Peyer's patch (tissue), 4 donors: Measurements from ENCODE around the gene ADGRL4. TPM values are rescaled to one million over a fixed set of nuclear protein-coding genes. Genes with fewer than 3 reads are reported as not detected.

Experiments
- DNase-seq, 3 donors: peaks; one replicate each; pipeline ENCODE4 v3.0.0-alpha.2; 2017 to 2019
- H3K27ac ChIP-seq, 4 donors: fragments of 200-600 bp; sonication (generic); one replicate each; pipeline ENCODE4 v1.5.1; 2016 to 2019
- H3K27me3 ChIP-seq, 2 donors: fragments of 200-600 bp; sonication (generic); one replicate each; pipeline ENCODE4 v1.5.1; 2019
- H3K36me3 ChIP-seq, 3 donors: fragments of 200-600 bp; sonication (generic); one replicate each; pipeline ENCODE4 v1.5.1; 2016 to 2019
- H3K4me1 ChIP-seq, 4 donors: fragments of 200-600 bp; sonication (generic); one replicate each; pipeline ENCODE4 v1.5.1; 2016 to 2019
- H3K4me3 ChIP-seq, 4 donors: fragments of 200-600 bp; sonication (generic); 1 replicate in 3 of 4; 2 replicates in 1 of 4; pipeline ENCODE4 v1.5.1; 2016 to 2019; ENCODE audit warnings: mild to moderate bottlenecking in 1 of 4
- H3K9me3 ChIP-seq, 4 donors: fragments of 200-600 bp; sonication (generic); one replicate each; pipeline ENCODE4 v1.5.1; 2016 to 2019; ENCODE audit warnings: mild to moderate bottlenecking in 1 of 4
- POLR2A ChIP-seq, 2 donors: fragments of 450-650 bp; IDR thresholded peaks; one replicate each; pipeline ENCODE4 v1.5.1; 2017; ENCODE audit warnings: antibody characterized with exemption in 2 of 2, mild to moderate bottlenecking in 2 of 2, moderate library complexity in 2 of 2
- total RNA-seq, 4 donors: library from RNA; depleted of rRNA; stranded (reverse); fragments of >200 nt; gene quantifications; one replicate each; pipeline ENCODE4 v1.1.0, GENCODE V29; 2016
- TF ChIP-seq, protein P1 (sequence below), 6 experiments: fragments of 450-650 bp in 4 of 6; fragments of 200-600 bp in 2 of 6; sonication (generic) in 1 of 6; IDR thresholded peaks; one replicate each; pipeline ENCODE4 v1.5.1; 2017 to 2019; ENCODE audit warnings: antibody characterized with exemption in 6 of 6, mild to moderate bottlenecking in 3 of 6, moderate library complexity in 1 of 6

ADGRL4 gene
- total RNA-seq, 4 donors from 2014 or later: 3.1 to 6.6 (median 4.1) TPM

DNA sequence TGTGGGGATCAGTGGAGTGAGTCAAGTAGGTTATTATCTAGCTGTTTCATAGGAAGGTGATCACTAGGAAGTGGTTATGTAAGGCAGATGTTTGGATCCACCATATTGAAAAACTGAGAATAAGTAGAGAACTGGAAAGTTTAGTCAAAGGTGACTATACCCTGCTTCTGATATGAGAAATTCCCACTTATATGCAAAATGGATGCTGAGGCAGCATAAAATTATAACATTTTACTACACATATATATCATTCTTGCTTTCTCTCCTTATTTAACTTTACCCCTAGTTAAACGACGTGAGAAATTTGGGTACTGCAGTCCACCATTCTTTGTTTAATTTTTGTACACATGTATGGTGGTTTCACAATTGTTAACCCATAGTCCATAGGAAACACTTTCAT, 142.4 kb downstream of the ADGRL4 start:
- Histone ChIP-seq H3K27ac (no peak overlapping the region), H3K36me3 (no peaks in the 10 kb centered on the region), H3K27me3 (no peaks in the 10 kb centered on the region), H3K4me3 (no peak overlapping the region), H3K9me3 (no peaks in the 10 kb centered on the region), H3K4me1 (no peaks in the 10 kb centered on the region)
- DNase-seq: no peak
- TF ChIP-seq, protein P1, sequence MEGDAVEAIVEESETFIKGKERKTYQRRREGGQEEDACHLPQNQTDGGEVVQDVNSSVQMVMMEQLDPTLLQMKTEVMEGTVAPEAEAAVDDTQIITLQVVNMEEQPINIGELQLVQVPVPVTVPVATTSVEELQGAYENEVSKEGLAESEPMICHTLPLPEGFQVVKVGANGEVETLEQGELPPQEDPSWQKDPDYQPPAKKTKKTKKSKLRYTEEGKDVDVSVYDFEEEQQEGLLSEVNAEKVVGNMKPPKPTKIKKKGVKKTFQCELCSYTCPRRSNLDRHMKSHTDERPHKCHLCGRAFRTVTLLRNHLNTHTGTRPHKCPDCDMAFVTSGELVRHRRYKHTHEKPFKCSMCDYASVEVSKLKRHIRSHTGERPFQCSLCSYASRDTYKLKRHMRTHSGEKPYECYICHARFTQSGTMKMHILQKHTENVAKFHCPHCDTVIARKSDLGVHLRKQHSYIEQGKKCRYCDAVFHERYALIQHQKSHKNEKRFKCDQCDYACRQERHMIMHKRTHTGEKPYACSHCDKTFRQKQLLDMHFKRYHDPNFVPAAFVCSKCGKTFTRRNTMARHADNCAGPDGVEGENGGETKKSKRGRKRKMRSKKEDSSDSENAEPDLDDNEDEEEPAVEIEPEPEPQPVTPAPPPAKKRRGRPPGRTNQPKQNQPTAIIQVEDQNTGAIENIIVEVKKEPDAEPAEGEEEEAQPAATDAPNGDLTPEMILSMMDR (IDR thresholded peaks at IDR 0.05): no peak
- TF ChIP-seq POLR2A (IDR thresholded peaks at IDR 0.05): no peak

DNA sequence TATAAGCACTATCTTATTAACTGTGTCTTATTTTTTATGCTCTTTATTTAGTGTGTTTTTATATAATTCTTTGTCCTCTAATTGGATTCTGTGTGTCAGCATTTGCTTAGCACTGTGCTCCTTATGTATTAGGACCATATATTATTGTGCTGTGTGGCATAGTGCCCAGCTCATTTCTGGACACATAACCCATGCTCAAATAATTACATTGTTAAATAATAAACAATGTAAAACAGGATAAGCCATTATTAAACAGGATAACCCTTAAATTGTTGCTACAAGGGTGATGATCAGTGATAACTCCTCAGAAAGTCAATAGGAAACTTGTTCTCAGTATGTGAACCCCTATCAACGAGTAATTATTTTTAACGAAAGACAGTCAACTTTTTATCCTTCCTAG, 150.4 kb downstream of the ADGRL4 start:
- DNase-seq: no peak

DNA sequence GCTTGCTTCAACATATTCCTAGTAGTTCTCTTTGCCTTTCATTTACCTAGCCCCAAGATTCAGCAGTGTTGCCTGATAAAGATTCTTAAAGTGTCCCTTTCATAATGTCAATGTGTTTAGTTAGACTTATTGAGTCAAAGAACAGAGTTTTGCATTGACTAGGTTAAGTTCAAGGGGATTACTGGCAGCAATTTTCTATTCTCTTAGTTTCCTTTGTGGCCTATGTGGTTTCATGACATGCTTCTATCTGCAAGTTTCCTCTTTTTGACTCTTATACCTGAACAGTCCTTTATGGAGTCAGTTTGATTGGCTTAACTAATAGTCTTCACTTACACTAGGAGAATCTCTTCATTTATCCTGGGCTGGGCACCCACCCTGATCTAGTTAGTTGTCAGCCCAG, 151.3 kb downstream of the ADGRL4 start:
- H3K27ac ChIP-seq: no peak overlapping the region
- no peaks in the 10 kb centered on the region for H3K9me3 ChIP-seq
- H3K27me3 ChIP-seq: no peaks in the 10 kb centered on the region
- no peak for DNase-seq
- H3K36me3 ChIP-seq: no peaks in the 10 kb centered on the region
- H3K4me1 ChIP-seq: no peaks in the 10 kb centered on the region
- H3K4me3 ChIP-seq: no peak overlapping the region
- TF ChIP-seq POLR2A (IDR thresholded peaks at IDR 0.05): no peak
- TF ChIP-seq, protein P1 (IDR thresholded peaks at IDR 0.05): no peak

More for the DNA sequence above, 150.4 kb downstream of the ADGRL4 start:
- Histone ChIP-seq H3K4me1 (no peaks in the 10 kb centered on the region), H3K36me3 (no peaks in the 10 kb centered on the region), H3K27me3 (no peaks in the 10 kb centered on the region), H3K9me3 (no peaks in the 10 kb centered on the region), H3K4me3 (no peak overlapping the region), H3K27ac (no peak overlapping the region)
- TF ChIP-seq, protein P1 (IDR thresholded peaks at IDR 0.05): no peak
- no peak for TF ChIP-seq POLR2A (IDR thresholded peaks at IDR 0.05)

DNA sequence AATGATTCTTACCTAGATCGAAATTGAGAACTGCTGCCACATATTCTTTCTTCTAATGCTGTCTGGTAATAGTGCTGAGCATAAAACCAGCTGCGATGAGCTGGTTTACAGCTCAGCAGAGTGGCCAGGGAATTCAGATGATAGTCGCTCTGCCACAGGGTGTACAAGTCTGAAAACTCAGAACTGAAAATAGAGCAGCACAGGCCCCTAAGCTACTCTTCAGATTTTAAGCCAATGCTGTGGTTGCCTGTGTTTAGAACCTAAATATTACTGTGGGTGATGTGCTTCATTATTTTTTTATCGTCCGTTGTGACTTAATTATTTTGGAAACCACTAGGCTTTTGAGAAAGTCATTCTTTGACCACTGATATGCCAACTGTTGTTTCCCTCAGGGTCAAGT, 152.0 kb downstream of the ADGRL4 start:
- Histone ChIP-seq H3K4me3 (no peak overlapping the region), H3K9me3 (no peaks in the 10 kb centered on the region), H3K27ac (no peak overlapping the region), H3K36me3 (no peaks in the 10 kb centered on the region), H3K27me3 (no peaks in the 10 kb centered on the region), H3K4me1 (no peaks in the 10 kb centered on the region)
- no peak for TF ChIP-seq POLR2A (IDR thresholded peaks at IDR 0.05)
- TF ChIP-seq, protein P1 (IDR thresholded peaks at IDR 0.05): no peak
- no peak for DNase-seq

DNA sequence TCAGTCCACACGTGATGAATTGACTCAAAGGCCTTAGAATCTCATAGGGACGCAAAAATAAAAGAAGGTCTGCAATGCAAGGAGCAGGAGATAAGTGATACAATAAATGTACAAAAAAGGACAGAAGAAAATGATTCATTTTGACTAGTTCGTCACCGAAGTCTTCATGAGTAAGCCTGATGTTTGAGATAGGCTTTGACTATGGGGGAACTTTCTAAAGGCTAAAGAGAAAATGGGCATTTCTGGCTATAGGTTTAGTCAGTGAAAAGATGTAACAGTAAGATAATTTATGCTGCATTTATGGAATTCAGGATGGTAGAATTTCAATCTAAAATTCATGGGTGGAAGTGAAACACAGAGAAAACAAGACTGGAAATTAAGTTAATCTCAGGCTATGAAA, 163.0 kb downstream of the ADGRL4 start:
- H3K36me3 ChIP-seq: no peaks in the 10 kb centered on the region
- TF ChIP-seq POLR2A (IDR thresholded peaks at IDR 0.05): no peak
- TF ChIP-seq, protein P1 (IDR thresholded peaks at IDR 0.05): no peak
- no peaks in the 10 kb centered on the region for H3K9me3 ChIP-seq
- no peaks in the 10 kb centered on the region for H3K27me3 ChIP-seq
- H3K4me1 ChIP-seq: no peaks in the 10 kb centered on the region
- DNase-seq: no peak
- no peak overlapping the region for H3K4me3 ChIP-seq
- no peak overlapping the region for H3K27ac ChIP-seq

DNA sequence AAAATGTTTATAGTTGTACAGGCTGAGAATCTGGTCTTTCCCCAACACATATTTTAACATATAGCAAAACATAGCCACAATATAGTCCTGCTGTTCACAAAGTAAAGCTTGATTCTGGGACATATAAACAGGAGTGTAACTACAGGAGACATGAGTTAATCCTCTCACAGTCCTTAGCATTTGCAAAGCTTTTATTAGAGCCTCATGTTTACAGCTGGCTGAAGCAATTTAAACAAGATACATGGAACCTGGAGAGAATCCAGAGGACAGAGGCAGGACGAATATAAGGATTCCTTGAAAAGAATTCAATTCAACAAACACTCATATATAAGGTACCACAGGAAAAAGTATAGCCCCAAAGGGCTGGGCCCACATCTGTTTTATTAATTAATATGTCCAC, 163.4 kb downstream of the ADGRL4 start:
- Histone ChIP-seq H3K27me3 (no peaks in the 10 kb centered on the region), H3K4me1 (no peaks in the 10 kb centered on the region), H3K9me3 (no peaks in the 10 kb centered on the region), H3K4me3 (no peak overlapping the region), H3K27ac (no peak overlapping the region), H3K36me3 (no peaks in the 10 kb centered on the region)
- no peak for DNase-seq
- TF ChIP-seq, protein P1 (IDR thresholded peaks at IDR 0.05): no peak
- no peak for TF ChIP-seq POLR2A (IDR thresholded peaks at IDR 0.05)
